AG09309 (cell line): ENCODE results near the gene CMSS1.

Experiments used
- DNase-seq: peaks from one replicate; pipeline ENCODE4 v3.0.0-alpha.2; 2010; ENCODE audit warnings: low read depth
- H3K4me3 ChIP-seq: 2 replicates; pipeline ENCODE4 v1.5.1; 2011; ENCODE audit warnings: mild to moderate bottlenecking, low read depth, low read length, moderate library complexity; ENCODE audit not compliant: control insufficient read depth
- CTCF ChIP-seq: IDR thresholded peaks from 2 replicates; pipeline ENCODE4 v1.5.1; 2011; ENCODE audit warnings: mild to moderate bottlenecking, low read depth, low read length, inconsistent platforms; ENCODE audit not compliant: insufficient read depth, control insufficient read depth; ENCODE audit errors: missing control alignments

CMSS1 gene

GRCh38 chr3:99928771-99929744 is 111.4 kb downstream of the CMSS1 start:
- no peak overlapping the region for H3K4me3 ChIP-seq
- DNase-seq = no peak
- peak; percentile 2 for TF ChIP-seq CTCF

- no peak for DNase-seq
- no peak for TF ChIP-seq CTCF
- H3K4me3 ChIP-seq = no peak overlapping the region
Observed at GRCh38 chr3:99929745-99930139, 112.1 kb downstream of the CMSS1 start.

GRCh38 chr3:99931059-99931458 is 113.4 kb downstream of the CMSS1 start:
- no peak for TF ChIP-seq CTCF
- H3K4me3 ChIP-seq = no peak overlapping the region
- DNase-seq = no peak

- TF ChIP-seq CTCF = no peak
- no peak overlapping the region for H3K4me3 ChIP-seq
- no peak for DNase-seq
Observed at GRCh38 chr3:99933971-99934750, 116.5 kb downstream of the CMSS1 start.

- no peak for DNase-seq
- no peak for TF ChIP-seq CTCF
- H3K4me3 ChIP-seq = no peak overlapping the region
Observed at GRCh38 chr3:99934975-99935797, 117.5 kb downstream of the CMSS1 start.
